Measurements from ENCODE around the gene PALM.

- TF ChIP-seq POLR2A (IDR thresholded peaks at IDR 0.05; ENCODE audit: low read depth, low read length) (no peak), POLR2AphosphoS5 (IDR thresholded peaks at IDR 0.05; ENCODE audit: low read depth, low read length) (no peak)
Observed at GRCh38 chr19:787536-787935, 78.8 kb downstream of the PALM start.

Measured in GM12892 (cell line).